HG02759 (cell line): ENCODE results near the gene CYFIP1.

Source experiments
- ATAC-seq: cut with Tn5 transposase; IDR thresholded peaks from one replicate; pipeline ENCODE4 v1.9.1; 2021; ENCODE audit warnings: mild to moderate bottlenecking, moderate library complexity; ENCODE audit not compliant: unreplicated experiment

CYFIP1 gene

GRCh38 chr15:22823495-22824128 is 156.6 kb downstream of the CYFIP1 start:
- no peak for ATAC-seq

- ATAC-seq: no peak
These were observed 160.5 kb downstream of the CYFIP1 start for GRCh38 chr15:22819651-22820050.
